ENCODE results near the gene COL9A2. TPM values are rescaled to one million over a fixed set of nuclear protein-coding genes. Genes with fewer than 3 reads are reported as not detected.

Gene COL9A2
- total RNA-seq, 1 experiment from 2014 or later: 0.39 TPM

DNA sequence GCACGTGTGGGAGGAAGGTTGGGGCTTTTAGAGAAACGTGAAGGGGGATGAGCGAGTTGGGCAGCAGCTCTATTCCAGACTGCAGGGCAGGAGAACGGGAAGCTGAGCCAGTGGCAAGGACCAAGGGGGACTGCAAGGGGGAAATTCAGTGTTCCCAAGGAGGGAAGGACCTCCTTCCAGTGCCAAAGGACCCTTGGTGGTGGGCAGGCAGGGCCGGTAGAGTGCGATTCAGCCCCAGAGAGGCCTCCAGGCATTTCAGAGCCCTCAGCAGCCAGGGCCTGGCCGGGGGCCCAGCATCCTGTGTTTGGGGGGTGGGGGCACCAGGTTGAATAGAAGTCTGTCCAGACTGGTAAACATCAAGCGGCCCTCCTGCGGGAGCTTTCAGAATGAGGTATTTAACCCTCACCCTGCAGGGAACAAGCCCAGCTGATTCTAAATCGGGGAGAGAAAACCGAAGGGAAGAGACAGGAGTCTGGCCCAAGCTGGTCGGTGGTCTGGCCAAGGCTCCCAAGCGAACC is 2.3 kb downstream of the COL9A2 start:
- DNase-seq (ENCODE audit: low read depth in 1 of 2, low spot score in 2 of 2): no peak
- H3K27ac ChIP-seq: no peak overlapping the region

GRCh38 chr1:40313958-40314720 is 2.9 kb downstream of the COL9A2 start:
- no peak overlapping the region for H3K4me3 ChIP-seq
- no peaks in the 10 kb centered on the region for H3K36me3 ChIP-seq
- H3K9me3 ChIP-seq (replicated peaks): peaks cover 7% of the 10 kb centered on the region
- no peak for DNase-seq (ENCODE audit: low read depth in 1 of 2, low spot score in 2 of 2)
- H3K27ac ChIP-seq: no peak overlapping the region
- H3K4me1 ChIP-seq (replicated peaks): peaks cover 34% of the 10 kb centered on the region
- H3K27me3 ChIP-seq (replicated peaks): peaks cover 23% of the 10 kb centered on the region

More for the DNA sequence above, 2.3 kb downstream of the COL9A2 start:
- Histone ChIP-seq H3K27me3 (replicated peaks) (peaks cover 23% of the 10 kb centered on the region), H3K4me1 (replicated peaks) (peaks cover 34% of the 10 kb centered on the region), H3K4me3 (no peak overlapping the region), H3K9me3 (replicated peaks) (peaks cover 7% of the 10 kb centered on the region), H3K36me3 (no peaks in the 10 kb centered on the region)

GRCh38 chr1:40313329-40313957 is 3.6 kb downstream of the COL9A2 start:
- no peak overlapping the region for H3K27ac ChIP-seq
- H3K4me1 ChIP-seq (replicated peaks): peaks cover 34% of the 10 kb centered on the region
- H3K4me3 ChIP-seq: no peak overlapping the region
- no peaks in the 10 kb centered on the region for H3K36me3 ChIP-seq
- no peak for DNase-seq (ENCODE audit: low read depth in 1 of 2, low spot score in 2 of 2)
- peaks cover 23% of the 10 kb centered on the region for H3K27me3 ChIP-seq (replicated peaks)
- peaks cover 7% of the 10 kb centered on the region for H3K9me3 ChIP-seq (replicated peaks)

- Histone ChIP-seq H3K36me3 (no peaks in the 10 kb centered on the region), H3K4me3 (no peak overlapping the region), H3K4me1 (replicated peaks) (peaks cover 34% of the 10 kb centered on the region), H3K27ac (no peak overlapping the region), H3K9me3 (replicated peaks) (peaks cover 7% of the 10 kb centered on the region), H3K27me3 (replicated peaks) (peaks cover 19% of the 10 kb centered on the region)
- DNase-seq (ENCODE audit: low read depth in 1 of 2, low spot score in 2 of 2): no peak
Observed at GRCh38 chr1:40312238-40313205, 4.6 kb downstream of the COL9A2 start.

GRCh38 chr1:40311692-40312091 is 5.4 kb downstream of the COL9A2 start:
- DNase-seq (ENCODE audit: low read depth in 1 of 2, low spot score in 2 of 2): no peak
- Histone ChIP-seq H3K27me3 (replicated peaks) (peaks cover 10% of the 10 kb centered on the region), H3K27ac (no peak overlapping the region), H3K4me1 (replicated peaks) (peaks cover 31% of the 10 kb centered on the region), H3K36me3 (no peaks in the 10 kb centered on the region), H3K4me3 (no peak overlapping the region), H3K9me3 (replicated peaks) (peaks cover 7% of the 10 kb centered on the region)

GRCh38 chr1:40310983-40311642 is 6.0 kb downstream of the COL9A2 start:
- Histone ChIP-seq H3K4me3 (no peak overlapping the region), H3K27ac (no peak overlapping the region), H3K27me3 (replicated peaks) (peaks cover 5% of the 10 kb centered on the region; the same call in 1 of the 2 replicates), H3K9me3 (replicated peaks) (peaks cover 2% of the 10 kb centered on the region), H3K4me1 (replicated peaks) (peaks cover 25% of the 10 kb centered on the region), H3K36me3 (no peaks in the 10 kb centered on the region)
- DNase-seq (ENCODE audit: low read depth in 1 of 2, low spot score in 2 of 2): no peak

DNA sequence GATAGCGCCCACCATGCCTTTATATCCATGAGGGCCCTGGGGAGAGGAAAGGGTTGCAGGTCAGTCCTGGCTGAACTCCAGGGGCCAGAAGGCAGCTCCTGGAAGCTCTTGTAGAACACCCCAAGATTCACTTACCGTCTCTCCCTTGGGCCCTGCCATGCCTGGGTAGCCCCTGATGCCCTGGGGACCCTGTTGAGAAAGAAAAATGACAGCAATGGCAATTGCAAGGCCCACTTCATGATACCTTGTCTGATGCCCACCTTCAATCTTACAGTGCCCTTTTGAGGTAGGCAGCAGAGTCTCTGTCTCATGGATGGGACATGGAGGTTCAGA is 7.0 kb downstream of the COL9A2 start:
- Histone ChIP-seq H3K27ac (no peak overlapping the region), H3K27me3 (replicated peaks) (no peaks in the 10 kb centered on the region), H3K4me3 (no peak overlapping the region), H3K9me3 (replicated peaks) (no peaks in the 10 kb centered on the region), H3K36me3 (no peaks in the 10 kb centered on the region), H3K4me1 (replicated peaks) (peaks cover 16% of the 10 kb centered on the region)
- DNase-seq (ENCODE audit: low read depth in 1 of 2, low spot score in 2 of 2): no peak

DNA sequence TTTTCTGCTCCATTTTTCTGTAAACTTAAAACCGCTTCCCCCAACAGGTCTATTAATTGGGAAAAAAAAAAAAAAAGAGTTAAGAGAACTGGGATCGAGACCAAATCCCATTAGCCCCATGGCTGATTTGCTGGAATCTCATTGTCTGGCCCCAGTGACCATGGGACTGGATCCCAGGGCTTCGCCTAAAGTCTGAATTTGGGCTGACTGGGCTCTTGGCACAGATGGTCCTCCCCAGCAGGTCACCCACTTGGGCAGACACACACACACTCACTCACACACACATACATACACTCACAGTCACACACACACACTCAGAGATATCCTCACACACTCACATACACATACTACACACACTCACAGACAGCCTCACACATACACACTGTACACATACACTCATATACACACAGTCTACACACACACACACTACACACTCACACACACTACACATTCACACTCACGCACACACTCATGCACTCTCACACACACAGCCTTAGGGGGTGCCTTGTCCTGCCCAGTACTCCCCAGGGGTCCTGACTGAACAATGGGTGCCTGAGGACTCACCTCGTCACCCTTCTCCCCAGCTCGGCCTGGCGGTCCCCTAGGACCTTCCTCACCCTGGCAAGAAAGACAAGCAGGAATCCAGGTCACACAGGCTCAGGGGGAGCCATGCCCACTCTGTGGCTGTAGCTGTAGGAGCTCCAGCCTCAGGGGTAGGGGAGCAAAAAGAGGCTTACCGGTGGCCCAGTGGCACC is 7.5 kb downstream of the COL9A2 start:
- H3K4me3 ChIP-seq: no peak overlapping the region
- H3K4me1 ChIP-seq (replicated peaks): peaks cover 11% of the 10 kb centered on the region
- no peaks in the 10 kb centered on the region for H3K9me3 ChIP-seq (replicated peaks)
- H3K27ac ChIP-seq: no peak overlapping the region
- H3K36me3 ChIP-seq: no peaks in the 10 kb centered on the region
- no peaks in the 10 kb centered on the region for H3K27me3 ChIP-seq (replicated peaks)
- no peak for DNase-seq (ENCODE audit: low read depth in 1 of 2, low spot score in 2 of 2)

DNA sequence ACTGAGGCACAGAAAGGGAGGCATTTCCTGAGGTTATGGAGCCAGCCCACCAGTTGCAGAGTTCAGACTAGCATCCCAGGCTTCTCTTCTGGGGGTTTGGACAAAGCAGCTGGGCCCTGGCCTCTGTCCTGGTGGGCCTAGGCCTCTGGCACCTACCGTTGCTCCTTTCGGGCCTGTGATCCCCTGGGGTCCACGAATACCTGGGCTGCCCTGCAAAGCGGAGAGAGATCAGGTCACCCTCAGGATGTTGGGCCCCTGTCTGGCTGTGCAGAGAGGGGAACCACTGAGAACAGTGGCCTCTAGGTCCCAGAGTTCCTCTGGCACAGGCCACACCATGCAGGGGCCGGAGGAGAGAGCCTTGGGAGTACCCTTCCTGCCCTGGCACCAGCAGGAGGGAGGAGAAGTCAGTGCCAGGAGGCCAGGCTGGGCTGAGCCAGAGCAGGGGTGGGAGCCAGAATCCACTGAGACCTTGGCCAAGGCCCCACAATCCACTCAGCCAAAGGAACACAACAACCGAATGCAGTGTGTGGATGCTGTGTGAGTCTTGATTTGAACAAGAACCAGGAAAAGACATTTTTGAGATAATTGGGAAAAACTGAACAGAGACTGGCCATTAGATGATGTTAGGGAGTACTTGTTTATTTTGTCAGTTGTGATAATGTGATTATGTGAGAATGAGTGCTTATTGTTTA is 8.9 kb downstream of the COL9A2 start:
- no peak overlapping the region for H3K27ac ChIP-seq
- DNase-seq (ENCODE audit: low read depth in 1 of 2, low spot score in 2 of 2): no peak
- peaks cover 1% of the 10 kb centered on the region; the same call in 1 of the 2 replicates for H3K4me1 ChIP-seq (replicated peaks)
- H3K27me3 ChIP-seq (replicated peaks): no peaks in the 10 kb centered on the region
- H3K9me3 ChIP-seq (replicated peaks): no peaks in the 10 kb centered on the region
- no peak overlapping the region for H3K4me3 ChIP-seq
- no peaks in the 10 kb centered on the region for H3K36me3 ChIP-seq

DNA sequence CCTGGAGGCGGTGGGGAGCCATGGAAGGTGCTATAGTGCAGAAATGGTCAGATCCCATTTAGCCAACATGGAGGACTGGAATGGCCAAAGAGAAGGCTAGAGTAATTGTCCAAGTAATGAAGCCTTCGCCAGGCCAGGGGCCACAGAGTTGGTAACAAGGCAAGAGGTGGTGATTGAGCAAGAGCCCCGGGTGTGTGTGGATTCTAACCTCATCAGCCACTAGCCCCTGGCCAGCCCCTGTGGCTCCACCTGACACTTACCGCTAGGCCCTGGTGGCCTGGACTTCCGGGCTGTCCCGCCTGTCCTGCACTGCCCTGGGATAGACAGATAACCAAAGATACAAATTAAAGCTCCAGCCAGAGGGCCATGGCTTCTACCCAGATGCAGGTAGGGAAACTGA is 9.9 kb downstream of the COL9A2 start:
- no peak overlapping the region for H3K4me3 ChIP-seq
- no peaks in the 10 kb centered on the region for H3K4me1 ChIP-seq (replicated peaks)
- H3K9me3 ChIP-seq (replicated peaks): no peaks in the 10 kb centered on the region
- H3K27ac ChIP-seq: no peak overlapping the region
- H3K27me3 ChIP-seq (replicated peaks): no peaks in the 10 kb centered on the region
- no peaks in the 10 kb centered on the region for H3K36me3 ChIP-seq
- no peak for DNase-seq (ENCODE audit: low read depth in 1 of 2, low spot score in 2 of 2)

DNA sequence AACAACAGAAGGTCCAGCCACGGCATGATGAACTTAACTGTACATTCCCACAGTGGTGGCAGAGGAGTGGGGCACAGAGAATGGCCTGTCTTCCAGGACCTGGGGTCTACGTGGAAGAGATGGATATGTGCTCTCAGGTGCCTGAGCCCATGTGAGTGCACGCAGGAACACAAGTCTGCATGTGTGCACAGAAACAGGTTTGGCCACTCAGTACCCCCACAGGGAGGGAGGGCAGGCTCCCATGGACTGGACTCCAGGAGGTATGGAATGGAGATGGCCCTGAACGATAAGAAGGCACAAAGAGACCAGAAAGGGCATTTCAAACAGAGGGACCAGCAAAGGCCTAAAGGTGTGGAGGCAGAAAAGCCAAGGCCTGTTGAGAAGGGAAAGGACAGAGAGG is 10.8 kb downstream of the COL9A2 start:
- Histone ChIP-seq H3K27me3 (replicated peaks) (no peaks in the 10 kb centered on the region), H3K4me3 (no peak overlapping the region), H3K27ac (no peak overlapping the region), H3K4me1 (replicated peaks) (no peaks in the 10 kb centered on the region), H3K9me3 (replicated peaks) (no peaks in the 10 kb centered on the region), H3K36me3 (no peaks in the 10 kb centered on the region)
- DNase-seq (ENCODE audit: low read depth in 1 of 2, low spot score in 2 of 2): no peak

DNA sequence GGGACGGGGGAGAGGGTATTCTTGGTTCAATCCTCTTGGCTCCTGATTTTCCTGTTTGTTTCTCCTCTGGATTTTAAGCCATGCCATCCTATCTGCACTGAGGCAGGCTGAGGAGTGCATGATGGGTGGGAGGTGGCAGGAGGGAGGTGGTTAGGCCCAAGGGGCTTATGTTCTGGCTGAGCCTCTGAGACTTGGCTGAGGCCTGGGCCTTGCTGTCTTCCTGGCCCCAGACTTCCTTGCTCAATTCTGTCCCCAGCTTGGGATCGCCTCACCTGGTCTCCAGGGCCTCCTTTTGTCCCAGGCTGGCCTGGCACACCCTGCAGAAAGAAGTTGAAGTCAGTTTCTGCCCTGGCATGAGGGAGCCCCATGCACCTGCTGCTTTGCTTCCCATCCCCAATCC is 11.2 kb downstream of the COL9A2 start:
- Histone ChIP-seq H3K4me3 (no peak overlapping the region), H3K4me1 (replicated peaks) (no peaks in the 10 kb centered on the region), H3K9me3 (replicated peaks) (no peaks in the 10 kb centered on the region), H3K27me3 (replicated peaks) (no peaks in the 10 kb centered on the region), H3K36me3 (no peaks in the 10 kb centered on the region), H3K27ac (no peak overlapping the region)
- no peak for DNase-seq (ENCODE audit: low read depth in 1 of 2, low spot score in 2 of 2)

Data from SJSA1 (cell line).